ENCODE results near the gene UBE3B.
A peak's percentile ranks its signal among the peaks of the same experiment; 100 is the strongest.

UBE3B gene

GRCh38 chr12:109517619-109518018 lies 40.2 kb downstream of the UBE3B start:
- DNase-seq (ENCODE audit: extremely low spot score): no peak
- TF ChIP-seq CTCF (IDR thresholded peaks at IDR 0.05; ENCODE audit: control extremely low read depth, extremely low read depth, low read depth, missing control alignments): no peak
- POLR2A ChIA-PET: no interaction called here
- CTCF ChIA-PET: interaction anchor here (0.8 to 3.2 kb wide), 11 partner anchors 8 to 327 kb away, joined by 3 to 30 read pairs (median 4); no protein-coding TSS in a partner anchor

- DNase-seq (ENCODE audit: extremely low spot score): peak; percentile 64
- POLR2A ChIA-PET: no interaction called here
- peak; percentile 64 for TF ChIP-seq CTCF (IDR thresholded peaks at IDR 0.05; ENCODE audit: control extremely low read depth, extremely low read depth, low read depth, missing control alignments)
- CTCF ChIA-PET: interaction anchor here (0.7 to 3.6 kb wide), 22 partner anchors 10 to 326 kb away, joined by 3 to 25 read pairs (median 3); no protein-coding TSS in a partner anchor
Observed at GRCh38 chr12:109518820-109519665, 41.6 kb downstream of the UBE3B start.

GRCh38 chr12:109519787-109520186 lies 42.4 kb downstream of the UBE3B start:
- ChIA-PET POLR2A (no interaction called here), CTCF (interaction anchor here (0.8 to 3.6 kb wide), 14 partner anchors 10 to 262 kb away, joined by 3 to 25 read pairs (median 3); no protein-coding TSS in a partner anchor)
- TF ChIP-seq CTCF (IDR thresholded peaks at IDR 0.05; ENCODE audit: control extremely low read depth, extremely low read depth, low read depth, missing control alignments): no peak
- DNase-seq (ENCODE audit: extremely low spot score): no peak

- POLR2A ChIA-PET: no interaction called here
- TF ChIP-seq CTCF (IDR thresholded peaks at IDR 0.05; ENCODE audit: control extremely low read depth, extremely low read depth, low read depth, missing control alignments): no peak
- CTCF ChIA-PET: interaction anchor here (3.6 kb wide), 1 partner anchor 253 kb away, joined by 25 read pairs; no protein-coding TSS in a partner anchor
- DNase-seq (ENCODE audit: extremely low spot score): no peak
Observed at GRCh38 chr12:109521831-109522230, 44.4 kb downstream of the UBE3B start.

- TF ChIP-seq CTCF (IDR thresholded peaks at IDR 0.05; ENCODE audit: control extremely low read depth, extremely low read depth, low read depth, missing control alignments): no peak
- ChIA-PET CTCF (interaction anchor here (0.6 to 2.5 kb wide), 5 partner anchors 12 to 252 kb away, joined by 3 to 8 read pairs (median 3); no protein-coding TSS in a partner anchor), POLR2A (no interaction called here)
- DNase-seq (ENCODE audit: extremely low spot score): no peak
Observed at GRCh38 chr12:109523071-109523470, 45.6 kb downstream of the UBE3B start.

GRCh38 chr12:109523504-109523903 lies 46.1 kb downstream of the UBE3B start:
- no peak for TF ChIP-seq CTCF (IDR thresholded peaks at IDR 0.05; ENCODE audit: control extremely low read depth, extremely low read depth, low read depth, missing control alignments)
- DNase-seq (ENCODE audit: extremely low spot score): no peak
- ChIA-PET POLR2A (no interaction called here), CTCF (interaction anchor here (0.6 to 2.5 kb wide), 5 partner anchors 11 to 252 kb away, joined by 3 to 8 read pairs (median 3); no protein-coding TSS in a partner anchor)
